Subcutaneous abdominal adipose tissue (tissue), 5 donors: ENCODE measurements around the gene SIM2.

Experiments
- H3K27ac ChIP-seq: one replicate; pipeline ENCODE4 v1.7.0; 2013; ENCODE audit warnings: low read depth, mild to moderate bottlenecking, inconsistent platforms, low read length, moderate library complexity
- H3K27me3 ChIP-seq, 5 donors: one replicate each; pipeline ENCODE4 v1.7.0; 2013; ENCODE audit warnings: low read length in 5 of 5, inconsistent platforms in 1 of 5; ENCODE audit not compliant: control insufficient read depth in 5 of 5, insufficient read depth in 4 of 5
- H3K36me3 ChIP-seq, 5 donors: one replicate each; pipeline ENCODE4 v1.7.0; 2013; ENCODE audit warnings: low read length in 5 of 5; ENCODE audit not compliant: control insufficient read depth in 5 of 5, insufficient read depth in 5 of 5
- H3K4me1 ChIP-seq, 5 donors: one replicate each; pipeline ENCODE4 v1.7.0; 2013; ENCODE audit warnings: low read length in 5 of 5, mild to moderate bottlenecking in 3 of 5, moderate library complexity in 1 of 5; ENCODE audit not compliant: control insufficient read depth in 5 of 5, insufficient read depth in 5 of 5
- H3K4me3 ChIP-seq, 5 donors: one replicate each; pipeline ENCODE4 v1.7.0; 2013; ENCODE audit warnings: low read length in 5 of 5, low read depth in 1 of 5
- H3K9ac ChIP-seq, 5 donors: one replicate each; pipeline ENCODE4 v1.7.0; 2013; ENCODE audit warnings: low read length in 5 of 5, mild to moderate bottlenecking in 4 of 5, moderate library complexity in 3 of 5
- H3K9me3 ChIP-seq, 5 donors: one replicate each; pipeline ENCODE4 v1.7.0; 2013; ENCODE audit warnings: low read length in 5 of 5; ENCODE audit not compliant: control insufficient read depth in 5 of 5
- donor health status: healthy.
- donor health status: healthy.
- donor health status: healthy.
- donor health status: healthy.
- donor health status: healthy.

Gene SIM2

GRCh38 chr21:36694031-36694515 is 4.8 kb upstream of the SIM2 start:
- Histone ChIP-seq H3K36me3 (no peaks in the 10 kb centered on the region), H3K4me1 (peaks cover 0 to 28% (median 25%) of the 10 kb centered on the region in 5 donors), H3K4me3 (no peak overlapping the region), H3K27ac (no peak overlapping the region), H3K27me3 (peaks cover 44 to 89% (median 76%) of the 10 kb centered on the region in 5 donors), H3K9ac (no peak overlapping the region), H3K9me3 (peaks cover 0 to 3% (median 0%) of the 10 kb centered on the region in 5 donors)

GRCh38 chr21:36694593-36695282 is 4.2 kb upstream of the SIM2 start:
- no peaks in the 10 kb centered on the region for H3K36me3 ChIP-seq
- H3K9me3 ChIP-seq: peaks cover 0 to 3% (median 0%) of the 10 kb centered on the region in 5 donors
- no peak overlapping the region for H3K4me3 ChIP-seq
- no peak overlapping the region for H3K9ac ChIP-seq
- H3K27me3 ChIP-seq: peaks cover 44 to 89% (median 76%) of the 10 kb centered on the region in 5 donors
- H3K4me1 ChIP-seq: peaks cover 0 to 33% (median 32%) of the 10 kb centered on the region in 5 donors
- H3K27ac ChIP-seq: no peak overlapping the region

GRCh38 chr21:36695283-36695634 is 3.7 kb upstream of the SIM2 start:
- Histone ChIP-seq H3K27me3 (peaks cover 44 to 88% (median 80%) of the 10 kb centered on the region in 5 donors), H3K36me3 (no peaks in the 10 kb centered on the region), H3K9me3 (peaks cover 0 to 3% (median 0%) of the 10 kb centered on the region in 5 donors), H3K9ac (no peak overlapping the region), H3K27ac (no peak overlapping the region), H3K4me3 (no peak overlapping the region), H3K4me1 (peaks cover 0 to 39% (median 37%) of the 10 kb centered on the region in 5 donors)

GRCh38 chr21:36695671-36696389 is 3.1 kb upstream of the SIM2 start:
- Histone ChIP-seq H3K9me3 (peaks cover 0 to 3% (median 0%) of the 10 kb centered on the region in 5 donors), H3K4me3 (no peak overlapping the region), H3K27ac (no peak overlapping the region), H3K4me1 (peaks cover 0 to 44% (median 43%) of the 10 kb centered on the region in 5 donors), H3K9ac (no peak overlapping the region), H3K27me3 (peaks cover 44 to 94% (median 85%) of the 10 kb centered on the region in 5 donors), H3K36me3 (no peaks in the 10 kb centered on the region)

- Histone ChIP-seq H3K27ac (no peak overlapping the region), H3K9ac (no peak overlapping the region), H3K36me3 (no peaks in the 10 kb centered on the region), H3K27me3 (peaks cover 44 to 98% (median 87%) of the 10 kb centered on the region in 5 donors), H3K4me3 (no peak overlapping the region), H3K9me3 (peaks cover 0 to 3% (median 0%) of the 10 kb centered on the region in 5 donors), H3K4me1 (peaks cover 0 to 51% (median 48%) of the 10 kb centered on the region in 5 donors)
Measured at GRCh38 chr21:36696390-36697059, 2.4 kb upstream of the SIM2 start.

- Histone ChIP-seq H3K4me3 (peak overlapping the region in 1 of 5 donors; percentile 22), H3K9me3 (peaks cover 0 to 3% (median 0%) of the 10 kb centered on the region in 5 donors), H3K27me3 (peaks cover 43 to 98% (median 88%) of the 10 kb centered on the region in 5 donors), H3K4me1 (peaks cover 0 to 55% (median 48%) of the 10 kb centered on the region in 5 donors), H3K9ac (no peak overlapping the region), H3K27ac (no peak overlapping the region), H3K36me3 (no peaks in the 10 kb centered on the region)
Measured at GRCh38 chr21:36697060-36697850, 1.7 kb upstream of the SIM2 start.

- H3K27me3 ChIP-seq: peaks cover 45 to 98% (median 88%) of the 10 kb centered on the region in 5 donors
- H3K36me3 ChIP-seq: no peaks in the 10 kb centered on the region
- peaks cover 0 to 3% (median 0%) of the 10 kb centered on the region in 5 donors for H3K9me3 ChIP-seq
- H3K4me3 ChIP-seq: peak overlapping the region in 4 of 5 donors; percentile 48 to 66 (median 54)
- no peak overlapping the region for H3K27ac ChIP-seq
- peaks cover 0 to 52% (median 48%) of the 10 kb centered on the region in 5 donors for H3K4me1 ChIP-seq
- no peak overlapping the region for H3K9ac ChIP-seq
Measured at GRCh38 chr21:36697851-36698384, 997 bp upstream of the SIM2 start.

GRCh38 chr21:36698385-36698980 is 432 bp upstream of the SIM2 start:
- no peaks in the 10 kb centered on the region for H3K36me3 ChIP-seq
- H3K9ac ChIP-seq: no peak overlapping the region
- peaks cover 0 to 46% (median 44%) of the 10 kb centered on the region in 5 donors for H3K4me1 ChIP-seq
- H3K27ac ChIP-seq: no peak overlapping the region
- peaks cover 0 to 3% (median 0%) of the 10 kb centered on the region in 5 donors for H3K9me3 ChIP-seq
- H3K27me3 ChIP-seq: peaks cover 45 to 98% (median 89%) of the 10 kb centered on the region in 5 donors
- H3K4me3 ChIP-seq: peak overlapping the region in 4 of 5 donors; percentile 48 to 66 (median 54)
